SK-MEL-5 (cell line): ENCODE data around the gene MFAP4. TPM values are rescaled to one million over a fixed set of nuclear protein-coding genes. Genes with fewer than 3 reads are reported as not detected.
"Not testable (repeated sequence)": the region's sequence is repeated elsewhere in the genome, so short reads cannot be mapped to it uniquely, and the experiment has no call there.

Experiments
- DNase-seq: peaks from one replicate; pipeline ENCODE4 v3.0.0-alpha.2; 2016; ENCODE audit warnings: low read depth, low spot score
- in situ Hi-C: cut with HindIII; loops from 2 replicates; pipeline ENCODE4 v1.10.0; 2016; ENCODE audit warnings: low sequenced_read_pairs, high pct_unique_total_duplicates, low pct_unique_long_range_greater_than_20kb
- total RNA-seq: library from RNA; depleted of rRNA; stranded (reverse); fragments of >200 nt; shearing (Covaris generic); gene quantifications from 2 replicates; pipeline ENCODE4 v1.2.3, GENCODE V29; 2014

The MFAP4 gene
- total RNA-seq, 1 experiment from 2014 or later = not detected

- no peak for DNase-seq
- in situ Hi-C loops = no loop called here
Measured at GRCh38 chr17:19364699-19365498, 22.1 kb downstream of the MFAP4 start.

GRCh38 chr17:19363460-19364035 is 23.4 kb downstream of the MFAP4 start:
- in situ Hi-C loops = no loop called here
- DNase-seq = no peak

DNA sequence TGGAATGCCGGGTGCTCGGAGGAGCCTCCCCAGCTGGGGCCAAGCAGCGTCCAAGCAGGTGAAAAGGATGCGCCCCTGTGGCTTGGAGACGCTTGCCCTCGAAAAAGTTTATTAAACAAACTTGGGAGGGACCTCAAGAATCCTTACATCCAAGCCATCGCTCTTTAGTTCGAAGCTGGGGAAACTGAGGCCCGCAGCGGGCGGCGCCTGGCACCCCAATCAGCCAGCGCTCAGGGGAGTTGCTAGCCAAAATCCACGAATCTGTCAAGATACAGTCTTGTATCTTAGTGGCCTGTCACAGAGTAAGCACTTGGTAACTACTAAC is 23.9 kb downstream of the MFAP4 start:
- no peak for DNase-seq
- in situ Hi-C loops = no loop called here

DNA sequence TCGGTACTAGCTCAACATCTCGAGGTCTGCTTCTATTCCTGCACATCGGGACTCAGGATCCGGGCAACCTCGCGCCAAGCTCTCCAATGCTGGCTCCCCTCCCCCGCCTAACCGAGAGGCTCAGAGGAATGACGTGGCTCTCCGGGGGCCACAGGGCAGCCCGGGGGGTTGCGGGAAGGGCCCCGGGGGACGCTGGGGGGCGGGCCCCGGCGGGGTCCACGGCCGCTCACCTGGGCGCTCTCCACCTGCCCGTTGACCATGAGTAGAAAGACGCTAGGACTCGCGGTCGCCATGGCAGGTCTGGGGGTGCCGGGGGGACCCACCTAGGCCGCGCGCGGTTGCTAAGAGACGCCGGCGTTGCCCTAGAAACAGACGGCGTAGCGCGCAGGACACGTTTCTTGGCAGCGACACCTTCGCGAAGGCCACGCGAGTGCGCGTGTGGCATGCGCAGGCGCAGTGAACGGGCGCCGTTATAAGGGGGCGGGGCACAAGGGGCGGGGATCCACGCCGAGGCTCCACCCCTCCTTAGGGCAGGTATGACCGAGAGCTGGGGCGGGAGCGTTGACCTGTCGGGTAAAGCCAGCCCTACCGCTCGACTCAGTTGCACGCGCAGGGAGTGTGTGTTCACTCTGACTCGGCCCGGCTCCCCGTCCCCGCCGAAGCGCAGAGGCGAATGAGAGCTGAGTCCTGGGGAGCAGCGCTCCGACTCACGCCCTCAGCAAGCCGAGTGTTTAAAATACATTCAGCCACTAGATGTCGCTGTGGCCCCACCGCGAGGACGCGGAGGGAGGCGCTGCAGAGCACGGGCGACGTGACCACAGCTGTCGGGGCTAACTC is 24.5 kb downstream of the MFAP4 start, which contains the start of gene B9D1:
Gene B9D1, minus strand, starts transcription at position 447 of the 837 bp plus-strand sequence. Its CDS starts 154 bp downstream, at position 293.
- in situ Hi-C loops = no loop called here
- DNase-seq = peak; percentile 89

DNA sequence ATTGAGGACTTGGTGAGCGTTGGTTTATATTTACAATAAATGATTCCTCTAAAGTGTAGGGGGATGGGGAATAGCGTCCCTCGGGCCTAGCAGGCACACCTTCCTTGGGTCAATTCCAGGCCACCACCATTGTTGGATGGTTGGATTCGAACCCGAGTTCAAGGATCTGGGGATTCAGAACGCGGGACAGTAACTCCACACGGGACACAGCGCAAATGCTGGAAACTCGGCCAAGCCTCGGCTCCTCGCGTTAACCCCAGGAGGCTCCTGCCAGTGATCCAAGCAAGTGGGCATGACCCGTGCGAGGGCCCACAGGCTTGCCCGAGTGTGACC is 25.1 kb downstream of the MFAP4 start:
- in situ Hi-C loops = no loop called here

GRCh38 chr17:19361326-19361725 is 25.7 kb downstream of the MFAP4 start:
- DNase-seq = no peak
- in situ Hi-C loops = no loop called here

More for the DNA sequence above, 25.1 kb downstream of the MFAP4 start:
- no peak for DNase-seq

- in situ Hi-C loops = no loop called here
- DNase-seq = no peak
Measured at GRCh38 chr17:19360772-19361171, 26.2 kb downstream of the MFAP4 start.

DNA sequence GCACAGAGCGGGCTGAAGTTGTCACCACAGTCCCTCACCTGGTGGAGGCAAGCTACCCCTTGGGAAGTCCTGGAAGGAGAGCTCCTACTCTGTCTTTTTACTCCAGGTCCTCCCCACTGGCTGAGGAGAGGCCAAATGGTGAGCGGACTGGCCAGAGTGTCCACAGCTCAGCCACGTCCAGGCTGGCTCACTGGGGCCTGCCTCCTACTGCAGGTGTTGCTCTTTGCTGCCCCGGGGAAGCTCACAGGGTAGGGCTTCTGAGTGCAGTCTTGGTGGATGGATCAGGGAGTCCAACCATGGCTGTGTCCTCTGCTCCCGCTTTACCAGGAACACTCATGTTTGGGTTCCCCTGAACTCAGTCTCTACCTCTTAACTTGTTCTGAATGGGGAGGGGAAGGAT is 27.1 kb downstream of the MFAP4 start:
- in situ Hi-C loops = no loop called here
- no peak for DNase-seq

DNA sequence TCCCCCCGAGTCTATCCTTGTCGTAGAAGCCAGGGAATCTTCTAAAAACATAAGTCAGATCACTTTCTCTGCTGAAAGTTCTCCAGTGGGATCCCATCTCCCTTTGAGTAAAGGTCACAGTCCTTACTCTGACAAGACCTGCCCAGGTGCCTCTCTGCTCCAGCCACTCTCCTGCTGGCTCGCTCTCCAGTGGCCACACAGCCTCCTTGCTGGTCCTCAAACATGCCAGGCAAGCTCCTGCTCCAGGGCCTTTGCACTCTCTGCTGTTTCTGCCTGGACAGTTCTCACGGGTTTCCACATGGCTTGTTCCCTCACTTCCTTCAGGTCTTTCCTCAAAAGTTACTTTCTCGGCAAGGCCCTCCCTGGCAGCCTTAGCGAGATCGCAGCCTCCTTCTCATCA is 27.8 kb downstream of the MFAP4 start:
- DNase-seq = no peak
- in situ Hi-C loops = no loop called here

DNA sequence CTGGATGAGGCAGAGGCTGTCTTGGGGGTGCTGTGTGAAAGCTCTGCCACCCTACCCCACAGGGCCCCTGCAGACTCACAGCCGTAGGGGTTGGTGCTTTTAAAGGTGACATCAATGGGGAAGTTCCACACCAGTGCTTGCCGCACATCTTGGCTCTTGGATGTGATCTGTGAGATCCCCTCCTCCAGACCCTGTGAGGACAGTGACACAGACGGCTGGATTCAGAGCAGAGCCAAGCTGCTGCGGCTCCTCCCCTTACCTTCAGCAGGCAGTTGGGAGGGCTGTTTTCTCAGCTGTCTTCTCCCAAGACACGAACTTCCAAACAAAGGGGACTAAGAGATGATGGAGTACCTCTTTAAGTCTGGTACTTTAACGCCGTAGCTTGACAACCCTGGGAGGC is 29.2 kb downstream of the MFAP4 start:
- in situ Hi-C loops = no loop called here
- no peak for DNase-seq

DNA sequence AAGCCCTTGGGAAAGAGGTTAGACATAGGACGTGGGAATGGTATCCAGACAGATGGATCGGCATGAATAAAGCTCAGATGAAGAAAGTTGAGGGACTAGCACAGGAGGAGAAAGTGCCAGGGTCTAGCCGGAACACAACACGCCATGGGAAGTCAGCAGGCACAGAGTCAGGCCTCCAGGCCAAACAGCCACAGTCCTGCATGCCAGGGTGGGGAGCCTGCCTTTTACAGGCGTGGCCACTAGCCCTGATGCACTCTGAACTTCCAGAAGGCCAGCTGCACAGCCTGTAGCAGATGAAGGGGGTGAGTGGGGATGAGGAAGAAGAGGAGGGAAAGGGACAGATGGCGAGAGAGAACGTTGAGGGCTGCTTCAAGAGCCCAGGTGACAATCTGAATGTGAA is 29.6 kb downstream of the MFAP4 start:
- DNase-seq = no peak
- in situ Hi-C loops = no loop called here

GRCh38 chr17:19354748-19355147 is 32.2 kb downstream of the MFAP4 start:
- in situ Hi-C loops = no loop called here

DNA sequence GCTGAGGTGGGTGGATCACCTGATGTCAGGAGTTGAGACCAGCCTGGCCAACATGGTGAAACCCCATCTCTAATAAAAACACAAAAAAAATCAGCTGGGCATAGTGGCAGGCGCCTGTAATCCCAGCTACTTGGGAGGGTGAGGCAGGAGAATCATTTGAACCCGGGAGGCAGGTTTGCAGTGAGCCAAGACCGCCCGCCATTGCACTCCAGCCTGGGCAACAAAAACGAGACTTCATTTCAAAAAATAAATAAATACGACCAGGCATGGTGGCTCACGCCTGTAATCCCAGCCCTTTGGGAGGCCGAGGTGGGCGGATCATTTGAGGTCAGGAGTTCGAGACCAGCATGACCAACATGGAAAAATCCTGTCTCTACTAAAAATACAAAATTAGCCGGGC is 33.6 kb downstream of the MFAP4 start:
- in situ Hi-C loops, DNase-seq: not testable (repeated sequence)

More at GRCh38 chr17:19354748-19355147, 32.2 kb downstream of the MFAP4 start:
- DNase-seq = no peak

GRCh38 chr17:19348806-19349205 is 38.2 kb downstream of the MFAP4 start:
- DNase-seq = no peak
- in situ Hi-C loops = no loop called here

GRCh38 chr17:19348081-19348650 is 38.8 kb downstream of the MFAP4 start:
- in situ Hi-C loops = no loop called here
- no peak for DNase-seq

DNA sequence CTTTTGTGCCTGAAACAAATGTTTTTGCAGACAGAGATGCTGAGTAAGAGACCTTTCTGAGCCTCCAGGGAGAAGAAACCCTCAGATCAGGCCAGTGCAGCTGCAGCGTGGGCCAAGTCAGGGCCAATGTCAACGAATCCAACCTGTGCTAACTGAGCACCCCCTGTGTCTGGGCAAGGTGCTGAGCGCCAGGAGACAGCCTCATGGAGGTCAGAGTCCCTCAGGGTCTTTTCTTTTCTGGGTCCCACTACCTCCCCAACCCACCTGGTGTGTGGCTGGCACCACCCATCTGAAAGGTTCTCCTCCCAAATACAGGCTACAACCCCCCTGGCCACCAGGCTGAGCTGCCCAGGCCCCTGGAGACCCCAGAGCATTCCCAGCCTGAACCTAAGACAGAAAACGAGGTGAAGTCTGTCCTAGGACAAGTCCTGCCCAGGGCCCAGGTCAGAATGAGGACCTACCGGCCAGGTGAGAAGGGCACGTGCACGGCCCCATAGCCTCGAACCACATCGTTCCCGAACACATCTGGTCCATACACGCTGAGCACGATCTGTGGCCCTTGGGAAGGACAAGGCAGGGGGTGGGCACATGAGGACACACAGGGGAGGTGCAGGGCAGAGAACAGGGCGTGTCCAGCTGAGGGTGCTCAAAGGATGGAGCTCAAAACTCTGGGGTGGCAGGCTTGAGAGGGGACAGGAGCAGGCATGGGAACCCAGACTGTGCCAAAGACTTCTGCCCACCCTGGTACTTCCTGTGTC is 39.5 kb downstream of the MFAP4 start:
- in situ Hi-C loops = no loop called here
- DNase-seq = no peak

DNA sequence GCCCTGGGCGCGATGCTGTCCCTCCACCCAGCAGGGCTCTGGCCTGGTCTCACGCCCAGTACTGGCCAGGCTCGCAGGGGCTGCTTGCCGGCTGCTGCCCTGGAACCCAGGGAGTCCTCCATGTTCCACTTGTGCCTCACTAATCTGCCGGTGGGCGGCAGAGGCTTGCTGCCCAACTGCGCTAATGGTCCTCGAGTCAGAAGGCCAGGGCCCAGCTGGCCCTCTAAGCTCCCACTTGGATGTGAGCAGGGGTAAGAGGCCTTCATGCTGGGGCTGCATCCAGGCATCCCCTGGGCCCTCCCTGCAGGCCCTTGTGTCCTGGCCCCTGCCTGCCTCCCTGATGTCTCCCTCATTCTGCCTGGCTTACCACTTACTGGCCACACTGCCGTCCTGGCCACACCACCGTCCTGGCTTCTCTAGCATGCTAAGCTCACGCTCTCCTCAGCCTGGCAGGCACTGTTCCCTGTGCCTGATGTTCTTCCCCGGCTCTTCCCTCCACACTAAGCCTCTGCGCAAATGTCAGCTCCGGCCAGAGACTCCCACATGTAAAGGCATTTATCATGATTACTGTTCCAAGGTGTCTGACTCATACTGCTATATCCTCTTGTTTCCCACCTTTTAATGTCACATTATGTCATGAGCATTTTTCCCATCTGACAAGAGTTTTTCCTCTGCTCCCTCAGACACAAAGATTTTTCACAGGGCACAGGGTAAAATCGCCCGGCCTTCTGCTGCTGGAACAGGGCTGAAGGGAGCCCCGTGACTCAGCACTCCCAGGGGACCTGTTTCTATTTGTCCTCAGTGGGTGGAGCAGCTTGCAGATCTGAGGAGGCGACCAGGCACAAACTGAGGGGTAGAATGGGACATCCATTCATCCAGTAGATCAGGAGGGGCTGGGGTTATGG is 40.4 kb downstream of the MFAP4 start:
- in situ Hi-C loops = no loop called here
- DNase-seq = peak; percentile 59
